GM23338 (cell line): Measurements from ENCODE around the gene SMC5. TPM values are rescaled to one million over a fixed set of nuclear protein-coding genes. Genes with fewer than 3 reads are reported as not detected.

Source experiments
- ATAC-seq: fragments of 200-7000 bp; cut with Tn5 transposase; 3 replicates; pipeline ENCODE4 v1.9.1; 2020
- DNase-seq: peaks from one replicate; pipeline ENCODE4 v3.0.0-alpha.2; 2015; ENCODE audit warnings: low spot score
- H2AFZ ChIP-seq: fragments of 200-600 bp; sonication (generic); 2 replicates; pipeline ENCODE4 v1.8.0; 2016; ENCODE audit warnings: antibody characterized with exemption, mild to moderate bottlenecking, moderate library complexity
- H3F3A ChIP-seq: fragments of 200-600 bp; sonication (generic); replicated peaks from 2 replicates; pipeline ENCODE4 v1.8.0; 2017; ENCODE audit warnings: antibody characterized with exemption, mixed run types, low read depth
- H3K27ac ChIP-seq: fragments of 200-600 bp; sonication (generic); 2 replicates; pipeline ENCODE4 v1.6.1; 2016; ENCODE audit warnings: low read depth
- H3K27me3 ChIP-seq: fragments of 200-600 bp; sonication (generic); 2 replicates; pipeline ENCODE4 v1.8.0; 2016; ENCODE audit warnings: mild to moderate bottlenecking, mixed run types, moderate library complexity; ENCODE audit not compliant: insufficient read depth
- H3K36me3 ChIP-seq: fragments of 200-600 bp; sonication (generic); 2 replicates; pipeline ENCODE4 v1.8.0; 2016; ENCODE audit warnings: mild to moderate bottlenecking; ENCODE audit not compliant: insufficient read depth
- H3K4me1 ChIP-seq: fragments of 200-600 bp; sonication (generic); 2 replicates; pipeline ENCODE4 v1.8.0; 2016; ENCODE audit warnings: mild to moderate bottlenecking, moderate library complexity; ENCODE audit not compliant: insufficient read depth
- H3K4me2 ChIP-seq: fragments of 200-600 bp; sonication (generic); 2 replicates; pipeline ENCODE4 v1.7.1; 2017; ENCODE audit warnings: mixed run types
- H3K4me3 ChIP-seq: fragments of 200-600 bp; sonication (generic); 2 replicates; pipeline ENCODE4 v1.6.1; 2016; ENCODE audit warnings: mixed run types
- H3K79me2 ChIP-seq: fragments of 200-600 bp; sonication (generic); replicated peaks from 2 replicates; pipeline ENCODE4 v1.8.0; 2017; ENCODE audit warnings: mild to moderate bottlenecking; ENCODE audit not compliant: insufficient read depth
- H3K9me2 ChIP-seq: fragments of 200-600 bp; sonication (generic); 2 replicates; pipeline ENCODE4 v1.8.0; 2017; ENCODE audit not compliant: insufficient read depth
- H4K20me1 ChIP-seq: fragments of 200-600 bp; sonication (generic); replicated peaks from 2 replicates; pipeline ENCODE4 v1.8.0; 2017; ENCODE audit warnings: mild to moderate bottlenecking; ENCODE audit not compliant: insufficient read depth
- H3K27ac Mint-ChIP-seq: 2 replicates; pipeline ENCODE4 v1.8.0; 2020; ENCODE audit warnings: inconsistent platforms, mild to moderate bottlenecking, moderate library complexity, mixed read lengths
- H3K27me3 Mint-ChIP-seq: 3 replicates; pipeline ENCODE4 v1.8.0; 2022; ENCODE audit warnings: low read depth, mild to moderate bottlenecking, moderate library complexity, mixed read lengths, inconsistent platforms; ENCODE audit not compliant: insufficient read depth, poor library complexity
- H3K36me3 Mint-ChIP-seq: 3 replicates; pipeline ENCODE4 v1.8.0; 2021; ENCODE audit warnings: low read depth, mild to moderate bottlenecking, inconsistent platforms, moderate library complexity, mixed read lengths
- H3K4me1 Mint-ChIP-seq: 3 replicates; pipeline ENCODE4 v1.8.0; 2020; ENCODE audit warnings: mild to moderate bottlenecking, inconsistent platforms, mixed read lengths
- H3K4me3 Mint-ChIP-seq: 3 replicates; pipeline ENCODE4 v1.8.0; 2021; ENCODE audit warnings: moderate library complexity, mild to moderate bottlenecking, inconsistent platforms, mixed read lengths
- H3K9me3 Mint-ChIP-seq: 3 replicates; pipeline ENCODE4 v1.8.0; 2020; ENCODE audit warnings: moderate library complexity, mild to moderate bottlenecking, inconsistent platforms, mixed read lengths
- EZH2 ChIP-seq: fragments of 200-600 bp; sonication (generic); IDR thresholded peaks from one replicate; pipeline ENCODE4 v1.8.0; 2017; ENCODE audit warnings: antibody characterized with exemption, mild to moderate bottlenecking, low read depth; ENCODE audit not compliant: unreplicated experiment
- EZH2phosphoT487 ChIP-seq: fragments of 200-600 bp; sonication (generic); IDR thresholded peaks from one replicate; pipeline ENCODE4 v1.8.1; 2018; ENCODE audit warnings: antibody characterized with exemption; ENCODE audit not compliant: unreplicated experiment
- JUNB ChIP-seq: IDR thresholded peaks from one replicate; pipeline ENCODE4 v1.6.1; 2016; ENCODE audit warnings: antibody characterized with exemption; ENCODE audit not compliant: unreplicated experiment
- NANOG ChIP-seq: IDR thresholded peaks from 2 replicates; pipeline ENCODE4 v1.6.1; 2016; ENCODE audit warnings: antibody characterized with exemption, borderline replicate concordance
- POLR2AphosphoS5 ChIP-seq: IDR thresholded peaks from 2 replicates; pipeline ENCODE4 v1.6.1; 2016; ENCODE audit warnings: antibody characterized with exemption, low read depth
- STAT1 ChIP-seq: IDR thresholded peaks from one replicate; pipeline ENCODE4 v1.6.1; 2016; ENCODE audit warnings: antibody characterized with exemption; ENCODE audit not compliant: unreplicated experiment
- ZNF114 ChIP-seq: fragments of 250-450 bp; sonication (Bioruptor Pico); IDR thresholded peaks from 2 replicates; pipeline ENCODE4 v1.5.0; 2020; ENCODE audit warnings: mild to moderate bottlenecking, moderate library complexity
- ZNF331 ChIP-seq: fragments of 250-450 bp; sonication (Bioruptor Pico); IDR thresholded peaks from 2 replicates; pipeline ENCODE4 v1.5.0; 2020; ENCODE audit warnings: low read depth, mild to moderate bottlenecking, moderate library complexity
- polyA plus RNA-seq: library from polyadenylated mRNA; unstranded; fragments of >200 nt; fragmentation: Nextera tagmentation; extraction: Ambion mirVana; gene quantifications from 2 replicates; pipeline ENCODE4 v1.2.1, GENCODE V29; 2016
- total RNA-seq: library from RNA; depleted of rRNA; stranded (reverse); fragments of >200 nt; shearing (Covaris generic); gene quantifications from 2 replicates; pipeline ENCODE4 v1.2.3, GENCODE V29; 2014
- TF ChIP-seq, protein P1 (sequence below): IDR thresholded peaks from 2 replicates; pipeline ENCODE4 v1.6.1; 2016; ENCODE audit warnings: antibody characterized with exemption
- TF ChIP-seq, protein P2 (sequence below), 2 experiments: fragments of 200-600 bp in 1 of 2; sonication (generic) in 1 of 2; conservative IDR thresholded peaks; 2 replicates each; pipeline versions ENCODE4 v1.5.1 to v1.6.1; 2016 to 2017; ENCODE audit warnings: antibody characterized with exemption in 2 of 2, low read depth in 2 of 2, mild to moderate bottlenecking in 2 of 2, moderate library complexity in 1 of 2
- TF ChIP-seq, protein P3 (sequence below): IDR thresholded peaks from one replicate; pipeline ENCODE4 v1.6.1; 2018; ENCODE audit warnings: antibody characterized with exemption; ENCODE audit not compliant: unreplicated experiment
- TF ChIP-seq, protein P4 (sequence below): fragments of 250-450 bp; sonication (Bioruptor Pico); IDR thresholded peaks from 2 replicates; pipeline ENCODE4 v1.5.0; 2020; ENCODE audit warnings: mild to moderate bottlenecking, moderate library complexity

Gene SMC5
- total and polyA plus RNA-seq, 2 experiments from 2014 or later: 27.9 to 29.0 TPM

DNA sequence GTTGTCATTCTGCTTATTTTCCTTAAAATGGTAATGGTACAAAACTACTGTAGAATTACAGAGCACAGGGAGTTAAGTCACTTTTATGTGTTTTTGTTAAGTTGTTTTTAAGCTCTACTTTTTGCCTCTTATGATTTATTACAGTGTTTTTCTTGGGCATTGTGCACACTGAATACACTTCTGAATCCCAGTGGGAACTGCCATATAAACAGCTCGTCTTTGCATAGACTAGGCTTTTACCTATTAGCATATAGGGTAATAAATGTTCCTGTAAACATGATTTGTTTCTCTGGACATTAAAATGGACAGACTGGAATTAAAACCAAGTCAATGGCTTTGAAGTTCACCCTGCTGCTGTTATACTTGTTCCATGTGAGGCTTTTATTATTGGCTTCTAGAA, 143.4 kb downstream of the SMC5 start (continued):
- TF ChIP-seq, protein P1, sequence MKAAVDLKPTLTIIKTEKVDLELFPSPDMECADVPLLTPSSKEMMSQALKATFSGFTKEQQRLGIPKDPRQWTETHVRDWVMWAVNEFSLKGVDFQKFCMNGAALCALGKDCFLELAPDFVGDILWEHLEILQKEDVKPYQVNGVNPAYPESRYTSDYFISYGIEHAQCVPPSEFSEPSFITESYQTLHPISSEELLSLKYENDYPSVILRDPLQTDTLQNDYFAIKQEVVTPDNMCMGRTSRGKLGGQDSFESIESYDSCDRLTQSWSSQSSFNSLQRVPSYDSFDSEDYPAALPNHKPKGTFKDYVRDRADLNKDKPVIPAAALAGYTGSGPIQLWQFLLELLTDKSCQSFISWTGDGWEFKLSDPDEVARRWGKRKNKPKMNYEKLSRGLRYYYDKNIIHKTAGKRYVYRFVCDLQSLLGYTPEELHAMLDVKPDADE: no peak

DNA sequence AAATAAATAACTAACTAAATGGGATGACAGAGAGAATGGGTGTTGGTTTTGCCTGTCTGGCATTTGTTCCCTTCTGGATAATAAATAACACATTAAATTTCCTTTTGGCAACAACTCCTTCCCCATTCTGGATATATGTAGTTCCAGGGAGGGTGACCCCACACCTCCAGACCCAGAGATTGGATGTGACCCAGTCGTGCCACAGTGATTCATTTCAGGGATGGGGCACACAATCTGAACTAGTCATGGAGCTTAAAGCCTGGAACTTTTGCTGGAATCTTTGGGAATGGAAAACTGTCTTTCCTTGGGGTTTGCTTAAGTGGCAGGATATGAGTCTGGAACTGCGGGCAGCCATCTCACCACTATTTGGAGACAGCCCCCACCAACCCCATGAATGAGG, 144.4 kb downstream of the SMC5 start:
- Mint-ChIP-seq H3K27ac (no peak overlapping the region), H3K27me3 (peaks cover 5% of the 10 kb centered on the region), H3K36me3 (no peaks in the 10 kb centered on the region), H3K4me3 (no peak overlapping the region), H3K4me1 (peaks cover 17% of the 10 kb centered on the region), H3K9me3 (no peaks in the 10 kb centered on the region)
- no peaks in the 10 kb centered on the region for H3K36me3 ChIP-seq
- 0 out of 2 replicates have a peak, but pooled peaks cover 8% of the 10 kb centered on the region for H3K27me3 ChIP-seq
- no peak overlapping the region for H3K27ac ChIP-seq
- H3K4me3 ChIP-seq: no peak overlapping the region
- DNase-seq (no peak), ATAC-seq (no peak)
- no peaks in the 10 kb centered on the region; the same call in 1 of the 2 replicates for H3K9me2 ChIP-seq
- no peak overlapping the region for H2AFZ ChIP-seq
- H3K4me2 ChIP-seq: no peak overlapping the region
- peaks cover 13% of the 10 kb centered on the region for H3K4me1 ChIP-seq
- no peaks in the 10 kb centered on the region for H3K79me2 ChIP-seq
- no peaks in the 10 kb centered on the region for H4K20me1 ChIP-seq
- no peaks in the 10 kb centered on the region for H3F3A ChIP-seq
- TF ChIP-seq POLR2AphosphoS5 (no peak), NANOG (no peak), JUNB (no peak), ZNF114 (CRISPR knock-in tag) (no peak), STAT1 (no peak), ZNF331 (CRISPR knock-in tag) (no peak), EZH2phosphoT487 (no peak), EZH2 (no peak)
- TF ChIP-seq, protein P2, sequence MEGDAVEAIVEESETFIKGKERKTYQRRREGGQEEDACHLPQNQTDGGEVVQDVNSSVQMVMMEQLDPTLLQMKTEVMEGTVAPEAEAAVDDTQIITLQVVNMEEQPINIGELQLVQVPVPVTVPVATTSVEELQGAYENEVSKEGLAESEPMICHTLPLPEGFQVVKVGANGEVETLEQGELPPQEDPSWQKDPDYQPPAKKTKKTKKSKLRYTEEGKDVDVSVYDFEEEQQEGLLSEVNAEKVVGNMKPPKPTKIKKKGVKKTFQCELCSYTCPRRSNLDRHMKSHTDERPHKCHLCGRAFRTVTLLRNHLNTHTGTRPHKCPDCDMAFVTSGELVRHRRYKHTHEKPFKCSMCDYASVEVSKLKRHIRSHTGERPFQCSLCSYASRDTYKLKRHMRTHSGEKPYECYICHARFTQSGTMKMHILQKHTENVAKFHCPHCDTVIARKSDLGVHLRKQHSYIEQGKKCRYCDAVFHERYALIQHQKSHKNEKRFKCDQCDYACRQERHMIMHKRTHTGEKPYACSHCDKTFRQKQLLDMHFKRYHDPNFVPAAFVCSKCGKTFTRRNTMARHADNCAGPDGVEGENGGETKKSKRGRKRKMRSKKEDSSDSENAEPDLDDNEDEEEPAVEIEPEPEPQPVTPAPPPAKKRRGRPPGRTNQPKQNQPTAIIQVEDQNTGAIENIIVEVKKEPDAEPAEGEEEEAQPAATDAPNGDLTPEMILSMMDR (conservative IDR thresholded peaks at IDR 0.05; ENCODE audit: low read depth in 2 of 2): no peak
- TF ChIP-seq, protein P1: no peak
- TF ChIP-seq, protein P3, sequence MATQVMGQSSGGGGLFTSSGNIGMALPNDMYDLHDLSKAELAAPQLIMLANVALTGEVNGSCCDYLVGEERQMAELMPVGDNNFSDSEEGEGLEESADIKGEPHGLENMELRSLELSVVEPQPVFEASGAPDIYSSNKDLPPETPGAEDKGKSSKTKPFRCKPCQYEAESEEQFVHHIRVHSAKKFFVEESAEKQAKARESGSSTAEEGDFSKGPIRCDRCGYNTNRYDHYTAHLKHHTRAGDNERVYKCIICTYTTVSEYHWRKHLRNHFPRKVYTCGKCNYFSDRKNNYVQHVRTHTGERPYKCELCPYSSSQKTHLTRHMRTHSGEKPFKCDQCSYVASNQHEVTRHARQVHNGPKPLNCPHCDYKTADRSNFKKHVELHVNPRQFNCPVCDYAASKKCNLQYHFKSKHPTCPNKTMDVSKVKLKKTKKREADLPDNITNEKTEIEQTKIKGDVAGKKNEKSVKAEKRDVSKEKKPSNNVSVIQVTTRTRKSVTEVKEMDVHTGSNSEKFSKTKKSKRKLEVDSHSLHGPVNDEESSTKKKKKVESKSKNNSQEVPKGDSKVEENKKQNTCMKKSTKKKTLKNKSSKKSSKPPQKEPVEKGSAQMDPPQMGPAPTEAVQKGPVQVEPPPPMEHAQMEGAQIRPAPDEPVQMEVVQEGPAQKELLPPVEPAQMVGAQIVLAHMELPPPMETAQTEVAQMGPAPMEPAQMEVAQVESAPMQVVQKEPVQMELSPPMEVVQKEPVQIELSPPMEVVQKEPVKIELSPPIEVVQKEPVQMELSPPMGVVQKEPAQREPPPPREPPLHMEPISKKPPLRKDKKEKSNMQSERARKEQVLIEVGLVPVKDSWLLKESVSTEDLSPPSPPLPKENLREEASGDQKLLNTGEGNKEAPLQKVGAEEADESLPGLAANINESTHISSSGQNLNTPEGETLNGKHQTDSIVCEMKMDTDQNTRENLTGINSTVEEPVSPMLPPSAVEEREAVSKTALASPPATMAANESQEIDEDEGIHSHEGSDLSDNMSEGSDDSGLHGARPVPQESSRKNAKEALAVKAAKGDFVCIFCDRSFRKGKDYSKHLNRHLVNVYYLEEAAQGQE: no peak
- TF ChIP-seq, protein P4, sequence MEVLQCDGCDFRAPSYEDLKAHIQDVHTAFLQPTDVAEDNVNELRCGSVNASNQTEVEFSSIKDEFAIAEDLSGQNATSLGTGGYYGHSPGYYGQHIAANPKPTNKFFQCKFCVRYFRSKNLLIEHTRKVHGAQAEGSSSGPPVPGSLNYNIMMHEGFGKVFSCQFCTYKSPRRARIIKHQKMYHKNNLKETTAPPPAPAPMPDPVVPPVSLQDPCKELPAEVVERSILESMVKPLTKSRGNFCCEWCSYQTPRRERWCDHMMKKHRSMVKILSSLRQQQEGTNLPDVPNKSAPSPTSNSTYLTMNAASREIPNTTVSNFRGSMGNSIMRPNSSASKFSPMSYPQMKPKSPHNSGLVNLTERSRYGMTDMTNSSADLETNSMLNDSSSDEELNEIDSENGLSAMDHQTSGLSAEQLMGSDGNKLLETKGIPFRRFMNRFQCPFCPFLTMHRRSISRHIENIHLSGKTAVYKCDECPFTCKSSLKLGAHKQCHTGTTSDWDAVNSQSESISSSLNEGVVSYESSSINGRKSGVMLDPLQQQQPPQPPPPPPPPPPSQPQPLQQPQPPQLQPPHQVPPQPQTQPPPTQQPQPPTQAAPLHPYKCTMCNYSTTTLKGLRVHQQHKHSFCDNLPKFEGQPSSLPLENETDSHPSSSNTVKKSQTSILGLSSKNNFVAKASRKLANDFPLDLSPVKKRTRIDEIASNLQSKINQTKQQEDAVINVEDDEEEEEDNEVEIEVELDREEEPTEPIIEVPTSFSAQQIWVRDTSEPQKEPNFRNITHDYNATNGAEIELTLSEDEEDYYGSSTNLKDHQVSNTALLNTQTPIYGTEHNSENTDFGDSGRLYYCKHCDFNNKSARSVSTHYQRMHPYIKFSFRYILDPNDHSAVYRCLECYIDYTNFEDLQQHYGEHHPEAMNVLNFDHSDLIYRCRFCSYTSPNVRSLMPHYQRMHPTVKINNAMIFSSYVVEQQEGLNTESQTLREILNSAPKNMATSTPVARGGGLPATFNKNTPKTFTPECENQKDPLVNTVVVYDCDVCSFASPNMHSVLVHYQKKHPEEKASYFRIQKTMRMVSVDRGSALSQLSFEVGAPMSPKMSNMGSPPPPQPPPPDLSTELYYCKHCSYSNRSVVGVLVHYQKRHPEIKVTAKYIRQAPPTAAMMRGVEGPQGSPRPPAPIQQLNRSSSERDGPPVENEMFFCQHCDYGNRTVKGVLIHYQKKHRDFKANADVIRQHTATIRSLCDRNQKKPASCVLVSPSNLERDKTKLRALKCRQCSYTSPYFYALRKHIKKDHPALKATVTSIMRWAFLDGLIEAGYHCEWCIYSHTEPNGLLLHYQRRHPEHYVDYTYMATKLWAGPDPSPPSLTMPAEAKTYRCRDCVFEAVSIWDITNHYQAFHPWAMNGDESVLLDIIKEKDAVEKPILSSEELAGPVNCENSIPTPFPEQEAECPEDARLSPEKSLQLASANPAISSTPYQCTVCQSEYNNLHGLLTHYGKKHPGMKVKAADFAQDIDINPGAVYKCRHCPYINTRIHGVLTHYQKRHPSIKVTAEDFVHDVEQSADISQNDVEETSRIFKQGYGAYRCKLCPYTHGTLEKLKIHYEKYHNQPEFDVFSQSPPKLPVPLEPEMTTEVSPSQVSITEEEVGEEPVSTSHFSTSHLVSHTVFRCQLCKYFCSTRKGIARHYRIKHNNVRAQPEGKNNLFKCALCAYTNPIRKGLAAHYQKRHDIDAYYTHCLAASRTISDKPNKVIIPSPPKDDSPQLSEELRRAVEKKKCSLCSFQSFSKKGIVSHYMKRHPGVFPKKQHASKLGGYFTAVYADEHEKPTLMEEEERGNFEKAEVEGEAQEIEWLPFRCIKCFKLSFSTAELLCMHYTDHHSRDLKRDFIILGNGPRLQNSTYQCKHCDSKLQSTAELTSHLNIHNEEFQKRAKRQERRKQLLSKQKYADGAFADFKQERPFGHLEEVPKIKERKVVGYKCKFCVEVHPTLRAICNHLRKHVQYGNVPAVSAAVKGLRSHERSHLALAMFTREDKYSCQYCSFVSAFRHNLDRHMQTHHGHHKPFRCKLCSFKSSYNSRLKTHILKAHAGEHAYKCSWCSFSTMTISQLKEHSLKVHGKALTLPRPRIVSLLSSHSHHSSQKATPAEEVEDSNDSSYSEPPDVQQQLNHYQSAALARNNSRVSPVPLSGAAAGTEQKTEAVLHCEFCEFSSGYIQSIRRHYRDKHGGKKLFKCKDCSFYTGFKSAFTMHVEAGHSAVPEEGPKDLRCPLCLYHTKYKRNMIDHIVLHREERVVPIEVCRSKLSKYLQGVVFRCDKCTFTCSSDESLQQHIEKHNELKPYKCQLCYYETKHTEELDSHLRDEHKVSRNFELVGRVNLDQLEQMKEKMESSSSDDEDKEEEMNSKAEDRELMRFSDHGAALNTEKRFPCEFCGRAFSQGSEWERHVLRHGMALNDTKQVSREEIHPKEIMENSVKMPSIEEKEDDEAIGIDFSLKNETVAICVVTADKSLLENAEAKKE: no peak
